MCF 10A (cell line): Measurements from ENCODE around the gene SNTG2. TPM values are rescaled to one million over a fixed set of nuclear protein-coding genes. Genes with fewer than 3 reads are reported as not detected.

ENCODE experiments used
- BruUV-seq: library from RNA; stranded (reverse); fragments of 400-500 nt; replicated peaks from 2 replicates; lab custom pipeline; 2021; lab: Mats Ljungman, UMichigan
- CTCF ChIA-PET: fragments of 300-600 bp; sonication (Branson Sonifier 250); formaldehyde crosslinking; extraction: SDS; loops from one replicate; lab custom pipeline; 2021; ENCODE audit warnings: antibody characterized with exemption, inconsistent platforms; lab: Yijun Ruan, JAX
- POLR2A ChIA-PET: fragments of 300-600, 350-650 bp; sonication (Branson Sonifier 250); formaldehyde crosslinking; extraction: SDS; loops from one replicate; lab custom pipeline; 2020; ENCODE audit warnings: antibody characterized with exemption, inconsistent platforms; lab: Yijun Ruan, JAX
- DNase-seq: peaks from one replicate; pipeline ENCODE4 v3.0.0-alpha.2; 2018; ENCODE audit not compliant: unreplicated experiment
- H3K27ac Mint-ChIP-seq: one replicate; pipeline ENCODE4 v1.8.0; 2022; ENCODE audit warnings: mild to moderate bottlenecking, low read depth, mixed read lengths; ENCODE audit not compliant: unreplicated experiment
- H3K27me3 Mint-ChIP-seq: one replicate; pipeline ENCODE4 v1.8.0; 2022; ENCODE audit warnings: mixed read lengths; ENCODE audit not compliant: insufficient read depth, unreplicated experiment
- H3K36me3 Mint-ChIP-seq: one replicate; pipeline ENCODE4 v1.8.0; 2022; ENCODE audit warnings: mild to moderate bottlenecking, moderate library complexity, mixed read lengths; ENCODE audit not compliant: insufficient read depth, unreplicated experiment
- H3K4me1 Mint-ChIP-seq: one replicate; pipeline ENCODE4 v1.8.0; 2022; ENCODE audit warnings: mixed read lengths; ENCODE audit not compliant: insufficient read depth, unreplicated experiment
- H3K4me3 Mint-ChIP-seq: one replicate; pipeline ENCODE4 v1.8.0; 2022; ENCODE audit warnings: mild to moderate bottlenecking, moderate library complexity, mixed read lengths; ENCODE audit not compliant: unreplicated experiment
- H3K9me3 Mint-ChIP-seq: one replicate; pipeline ENCODE4 v1.8.0; 2022; ENCODE audit warnings: mixed read lengths; ENCODE audit not compliant: unreplicated experiment
- intact Hi-C: fragments of 100-400 bp; cut with micrococcal nuclease; formaldehyde crosslinking; loops from 2 replicates; pipeline ENCODE4 v1.14.1; 2022
- total RNA-seq: library from RNA; stranded (reverse); gene quantifications from 2 replicates; pipeline ENCODE4 v1.2.3, GENCODE V29; 2022
- TF ChIP-seq, protein P1 (sequence below): fragments of 200-600 bp; IDR thresholded peaks from one replicate; pipeline ENCODE4 v1.8.0; 2022; ENCODE audit warnings: antibody characterized with exemption, mild to moderate bottlenecking; ENCODE audit not compliant: unreplicated experiment

Gene SNTG2
- total RNA-seq, 1 experiment from 2014 or later = not detected

DNA sequence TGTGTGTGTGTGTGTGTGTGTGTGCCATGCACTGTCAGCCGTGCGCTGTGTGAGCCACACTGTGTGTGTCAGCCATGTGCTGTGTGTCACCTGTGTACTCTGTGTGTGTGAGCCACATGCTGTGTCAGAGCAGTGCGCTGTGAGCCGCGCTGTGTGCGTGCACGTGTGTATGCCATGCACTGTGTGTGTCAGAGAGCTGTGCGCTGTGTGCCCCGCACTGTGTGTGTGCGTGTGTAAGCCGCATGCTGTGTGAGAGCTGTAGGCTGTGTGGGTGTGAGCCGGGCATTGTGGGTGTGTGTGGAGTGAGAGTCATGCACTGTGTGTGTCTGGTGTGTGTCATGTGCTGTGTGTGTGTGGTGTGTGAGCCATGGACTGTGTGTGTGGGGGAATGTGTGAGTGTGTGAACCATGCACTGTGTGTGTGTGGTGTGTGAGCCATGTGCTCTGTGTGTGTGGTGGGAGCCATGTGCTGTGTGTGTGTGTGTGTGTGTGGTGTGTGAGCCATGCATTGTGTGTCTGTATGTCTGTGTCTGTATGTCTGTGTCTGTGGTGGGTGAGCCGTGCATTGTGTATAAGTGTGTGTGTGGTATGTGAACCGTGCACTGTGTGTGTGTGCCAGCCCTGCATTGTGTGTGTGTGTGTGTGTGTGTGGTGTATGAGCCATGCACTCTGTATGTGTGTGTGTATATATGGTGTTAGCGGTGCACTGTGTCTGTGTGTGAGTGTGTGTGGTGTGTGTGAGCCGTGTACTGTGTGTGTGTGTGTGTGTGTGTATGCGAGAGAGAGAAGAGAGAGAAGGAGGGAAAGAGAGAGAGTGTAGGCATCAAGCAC is 356.3 kb downstream of the SNTG2 start:
- no peak for DNase-seq
- TF ChIP-seq, protein P1, sequence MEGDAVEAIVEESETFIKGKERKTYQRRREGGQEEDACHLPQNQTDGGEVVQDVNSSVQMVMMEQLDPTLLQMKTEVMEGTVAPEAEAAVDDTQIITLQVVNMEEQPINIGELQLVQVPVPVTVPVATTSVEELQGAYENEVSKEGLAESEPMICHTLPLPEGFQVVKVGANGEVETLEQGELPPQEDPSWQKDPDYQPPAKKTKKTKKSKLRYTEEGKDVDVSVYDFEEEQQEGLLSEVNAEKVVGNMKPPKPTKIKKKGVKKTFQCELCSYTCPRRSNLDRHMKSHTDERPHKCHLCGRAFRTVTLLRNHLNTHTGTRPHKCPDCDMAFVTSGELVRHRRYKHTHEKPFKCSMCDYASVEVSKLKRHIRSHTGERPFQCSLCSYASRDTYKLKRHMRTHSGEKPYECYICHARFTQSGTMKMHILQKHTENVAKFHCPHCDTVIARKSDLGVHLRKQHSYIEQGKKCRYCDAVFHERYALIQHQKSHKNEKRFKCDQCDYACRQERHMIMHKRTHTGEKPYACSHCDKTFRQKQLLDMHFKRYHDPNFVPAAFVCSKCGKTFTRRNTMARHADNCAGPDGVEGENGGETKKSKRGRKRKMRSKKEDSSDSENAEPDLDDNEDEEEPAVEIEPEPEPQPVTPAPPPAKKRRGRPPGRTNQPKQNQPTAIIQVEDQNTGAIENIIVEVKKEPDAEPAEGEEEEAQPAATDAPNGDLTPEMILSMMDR = no peak
- no TSS peak for BruUV-seq
- no peak overlapping the region for H3K4me3 Mint-ChIP-seq
- no peak overlapping the region for H3K27ac Mint-ChIP-seq
- POLR2A ChIA-PET = no interaction called here
- H3K4me1 Mint-ChIP-seq = no peaks in the 10 kb centered on the region
- intact Hi-C loops = no loop called here
- peaks cover 33% of the 10 kb centered on the region for H3K27me3 Mint-ChIP-seq
- no peaks in the 10 kb centered on the region for H3K9me3 Mint-ChIP-seq
- CTCF ChIA-PET = no interaction called here
- no peaks in the 10 kb centered on the region for H3K36me3 Mint-ChIP-seq

DNA sequence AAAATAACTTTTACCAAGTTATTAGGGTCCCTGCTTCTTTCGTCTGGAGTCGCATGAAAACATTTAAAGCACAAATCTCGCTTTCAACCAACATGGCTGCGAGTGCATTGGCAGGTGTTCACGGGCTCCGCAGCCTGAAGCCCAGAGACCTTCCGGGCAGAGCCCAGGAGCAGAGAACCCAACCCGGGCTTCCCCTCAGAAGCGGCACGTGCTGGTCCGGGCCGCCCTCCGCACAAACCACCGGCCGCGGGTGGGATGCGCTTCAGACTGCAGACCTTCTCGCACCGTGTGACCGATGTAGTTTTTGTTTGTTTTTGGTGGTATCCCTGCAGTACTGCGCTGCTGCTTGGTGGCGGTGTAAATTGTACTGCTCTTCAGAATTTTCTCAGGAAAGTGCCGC is 357.0 kb downstream of the SNTG2 start:
- H3K36me3 Mint-ChIP-seq = no peaks in the 10 kb centered on the region
- no peak overlapping the region for H3K4me3 Mint-ChIP-seq
- peaks cover 26% of the 10 kb centered on the region for H3K27me3 Mint-ChIP-seq
- no TSS peak for BruUV-seq
- no peak for DNase-seq
- CTCF ChIA-PET = no interaction called here
- POLR2A ChIA-PET = no interaction called here
- H3K9me3 Mint-ChIP-seq = no peaks in the 10 kb centered on the region
- no peak overlapping the region for H3K27ac Mint-ChIP-seq
- TF ChIP-seq, protein P1 = no peak
- H3K4me1 Mint-ChIP-seq = no peaks in the 10 kb centered on the region
- intact Hi-C loops = no loop called here

DNA sequence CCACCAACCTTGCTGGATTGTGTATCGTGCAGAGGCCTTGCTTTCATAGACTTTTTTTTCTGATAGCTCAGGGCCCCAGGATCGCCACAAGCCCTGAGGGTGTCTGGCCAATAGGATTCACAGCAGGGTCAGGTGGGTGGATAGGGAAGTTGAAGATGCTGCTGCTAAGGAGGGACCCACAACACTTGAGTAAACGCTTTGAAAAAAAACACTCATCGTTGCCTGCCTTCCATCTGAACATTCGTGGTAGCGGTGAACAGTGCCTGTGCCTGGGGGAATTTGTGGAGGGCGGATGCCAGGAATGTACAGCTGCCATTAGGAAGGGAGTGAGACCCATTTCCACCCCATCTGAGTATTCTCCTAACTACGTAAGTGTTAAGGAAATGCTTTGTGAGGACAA is 358.0 kb downstream of the SNTG2 start:
- Mint-ChIP-seq H3K27ac (no peak overlapping the region), H3K27me3 (peaks cover 16% of the 10 kb centered on the region), H3K36me3 (no peaks in the 10 kb centered on the region), H3K4me3 (no peak overlapping the region), H3K9me3 (no peaks in the 10 kb centered on the region), H3K4me1 (no peaks in the 10 kb centered on the region)
- ChIA-PET POLR2A (no interaction called here), CTCF (no interaction called here)
- BruUV-seq = no TSS peak
- DNase-seq = no peak
- TF ChIP-seq, protein P1 = no peak
- intact Hi-C loops = no loop called here

DNA sequence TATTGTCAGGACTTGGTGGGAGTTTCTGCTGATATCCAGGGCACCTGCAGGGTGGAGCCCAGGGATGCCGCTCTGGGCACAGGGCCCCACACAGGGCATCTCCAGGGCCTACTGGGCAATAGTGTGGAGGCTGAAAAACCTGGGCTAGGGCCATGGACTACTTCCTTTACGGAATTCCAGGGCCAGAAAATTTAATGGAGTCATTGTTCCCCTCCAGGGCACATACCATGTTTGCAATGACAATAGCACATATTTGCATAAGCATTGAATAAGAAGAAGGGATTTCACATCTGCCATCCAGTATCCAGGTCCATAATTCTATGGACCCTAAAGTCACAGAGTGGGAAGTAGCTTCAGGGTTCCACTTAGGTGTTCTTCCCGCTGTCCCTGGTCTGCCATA is 358.9 kb downstream of the SNTG2 start:
- peaks cover 12% of the 10 kb centered on the region for H3K27me3 Mint-ChIP-seq
- H3K27ac Mint-ChIP-seq = no peak overlapping the region
- CTCF ChIA-PET = interaction anchor here (0.7 kb wide), 1 partner anchor 253 kb away, joined by 3 read pairs; no protein-coding TSS in a partner anchor
- no peaks in the 10 kb centered on the region for H3K9me3 Mint-ChIP-seq
- POLR2A ChIA-PET = no interaction called here
- H3K4me3 Mint-ChIP-seq = no peak overlapping the region
- TF ChIP-seq, protein P1 = no peak
- no peak for DNase-seq
- no peaks in the 10 kb centered on the region for H3K36me3 Mint-ChIP-seq
- intact Hi-C loops = no loop called here
- BruUV-seq = no TSS peak
- H3K4me1 Mint-ChIP-seq = no peaks in the 10 kb centered on the region
